GM10266 (cell line): ENCODE data around the gene BPIFB4.

Source experiments
- DNase-seq: peaks from one replicate; pipeline ENCODE4 v3.0.0; 2012; ENCODE audit errors: extremely low spot score
- TF ChIP-seq, protein P1 (sequence below): IDR thresholded peaks from 2 replicates; pipeline ENCODE4 v1.5.1; 2012; ENCODE audit warnings: mild to moderate bottlenecking, low read depth; ENCODE audit not compliant: control insufficient read depth, insufficient read depth; ENCODE audit errors: missing control alignments

Gene BPIFB4

DNA sequence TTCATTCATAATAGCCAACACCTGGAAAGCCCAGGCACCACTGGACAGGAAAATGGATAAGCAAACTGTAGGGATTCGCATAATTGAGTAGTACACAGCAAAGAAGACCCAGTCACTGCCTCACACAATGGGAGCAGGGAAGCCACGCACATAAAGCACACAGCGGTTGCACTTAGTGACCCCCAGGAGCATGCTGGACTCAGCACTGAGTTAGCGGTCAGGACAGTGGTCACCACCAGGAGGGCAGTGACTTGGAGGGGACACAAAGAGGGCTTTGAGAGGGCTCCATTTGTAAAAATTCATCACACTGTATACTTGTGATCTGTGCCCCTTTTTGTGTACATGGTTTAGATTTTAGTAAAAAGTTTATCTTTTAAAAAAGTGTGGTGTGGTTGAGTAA lies 28.1 kb upstream of the BPIFB4 start:
- TF ChIP-seq, protein P1, sequence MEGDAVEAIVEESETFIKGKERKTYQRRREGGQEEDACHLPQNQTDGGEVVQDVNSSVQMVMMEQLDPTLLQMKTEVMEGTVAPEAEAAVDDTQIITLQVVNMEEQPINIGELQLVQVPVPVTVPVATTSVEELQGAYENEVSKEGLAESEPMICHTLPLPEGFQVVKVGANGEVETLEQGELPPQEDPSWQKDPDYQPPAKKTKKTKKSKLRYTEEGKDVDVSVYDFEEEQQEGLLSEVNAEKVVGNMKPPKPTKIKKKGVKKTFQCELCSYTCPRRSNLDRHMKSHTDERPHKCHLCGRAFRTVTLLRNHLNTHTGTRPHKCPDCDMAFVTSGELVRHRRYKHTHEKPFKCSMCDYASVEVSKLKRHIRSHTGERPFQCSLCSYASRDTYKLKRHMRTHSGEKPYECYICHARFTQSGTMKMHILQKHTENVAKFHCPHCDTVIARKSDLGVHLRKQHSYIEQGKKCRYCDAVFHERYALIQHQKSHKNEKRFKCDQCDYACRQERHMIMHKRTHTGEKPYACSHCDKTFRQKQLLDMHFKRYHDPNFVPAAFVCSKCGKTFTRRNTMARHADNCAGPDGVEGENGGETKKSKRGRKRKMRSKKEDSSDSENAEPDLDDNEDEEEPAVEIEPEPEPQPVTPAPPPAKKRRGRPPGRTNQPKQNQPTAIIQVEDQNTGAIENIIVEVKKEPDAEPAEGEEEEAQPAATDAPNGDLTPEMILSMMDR, result no peak
- no peak for DNase-seq

DNA sequence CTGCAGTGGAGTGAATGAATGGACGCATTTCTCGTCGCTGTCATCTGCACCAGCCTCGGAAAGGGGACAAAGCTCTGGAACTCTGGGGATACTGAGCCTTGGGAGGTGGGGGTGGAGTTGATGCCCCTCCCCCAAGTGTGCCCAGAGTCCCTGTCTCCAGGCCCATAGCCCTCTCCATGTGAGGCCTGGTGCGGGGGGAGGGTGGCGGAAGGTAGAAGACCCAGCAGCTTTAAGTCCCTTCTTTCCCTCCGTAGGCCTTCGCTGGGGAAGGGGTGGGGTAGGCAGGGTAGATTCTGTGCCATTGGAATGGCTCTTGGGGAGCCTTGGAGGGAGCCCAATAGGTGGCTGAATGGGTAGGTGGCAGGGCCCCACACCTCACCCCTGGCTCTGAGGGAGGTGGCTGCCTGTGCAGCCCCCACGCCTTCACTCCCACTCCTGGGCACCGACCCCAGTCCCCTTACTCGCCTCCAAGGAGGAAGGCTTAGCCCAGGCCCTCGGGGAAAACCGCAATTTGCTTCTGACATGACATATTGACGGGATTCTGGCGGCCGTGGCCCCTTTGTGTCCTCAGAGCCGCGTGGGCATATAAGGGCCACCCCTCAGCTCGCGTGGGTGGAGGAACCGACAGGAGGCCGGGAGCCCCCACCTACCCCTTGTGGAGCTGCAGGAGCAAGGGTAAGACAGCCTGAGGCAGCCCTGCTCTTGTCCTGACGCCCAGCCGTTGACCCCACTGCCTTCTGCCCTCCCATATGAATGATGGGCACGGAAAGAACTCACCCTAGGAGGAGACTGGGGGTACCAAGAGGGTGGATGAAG lies 25.9 kb upstream of the BPIFB4 start, which contains the start of gene BPIFB3:
TSS of gene BPIFB3 (plus strand) at position 613 of the 816 bp plus-strand sequence. CDS start 1,533 bp downstream, outside the sequence.
- TF ChIP-seq, protein P1, result no peak
- no peak for DNase-seq

DNA sequence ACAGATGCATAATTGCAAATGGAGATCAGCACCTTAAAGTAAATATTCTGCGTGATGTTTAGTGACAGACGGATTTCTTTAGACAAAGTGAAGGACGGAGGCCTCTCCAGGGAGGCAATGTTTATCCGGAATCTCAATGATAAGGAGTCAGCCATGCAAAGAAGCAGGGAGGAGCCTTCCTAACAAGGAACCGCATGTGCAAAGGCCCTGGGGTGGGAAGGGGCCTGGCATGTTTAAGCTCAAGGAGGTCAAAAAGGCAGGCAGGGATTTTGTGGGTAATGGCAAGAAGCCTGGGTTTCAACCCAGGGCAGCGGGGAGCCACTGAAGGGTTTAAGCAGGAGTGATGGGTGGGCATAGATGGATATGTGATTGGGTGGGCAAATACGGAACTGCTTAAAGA lies 25.1 kb upstream of the BPIFB4 start:
- no peak for DNase-seq
- TF ChIP-seq, protein P1, result no peak

DNA sequence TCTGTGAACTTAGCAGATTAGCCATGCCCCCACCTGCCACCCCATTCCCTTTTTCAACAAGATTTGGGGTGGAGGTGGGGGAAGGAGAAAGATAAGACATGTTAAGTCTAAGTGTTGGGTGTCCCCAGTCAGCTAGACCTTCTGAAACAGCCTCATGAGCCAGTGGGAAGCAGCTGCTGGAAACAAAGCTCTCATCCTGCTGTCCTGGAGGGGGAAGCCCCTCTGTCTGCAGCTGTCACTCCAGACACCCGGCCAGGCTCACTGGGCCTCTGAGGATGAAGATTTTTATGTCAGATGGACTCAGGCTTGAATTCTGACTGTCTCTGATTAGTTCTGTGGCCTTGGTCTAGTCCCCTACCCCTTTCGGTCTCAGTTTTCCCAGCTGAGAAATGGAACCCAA lies 24.7 kb upstream of the BPIFB4 start:
- TF ChIP-seq, protein P1, result no peak
- no peak for DNase-seq

DNA sequence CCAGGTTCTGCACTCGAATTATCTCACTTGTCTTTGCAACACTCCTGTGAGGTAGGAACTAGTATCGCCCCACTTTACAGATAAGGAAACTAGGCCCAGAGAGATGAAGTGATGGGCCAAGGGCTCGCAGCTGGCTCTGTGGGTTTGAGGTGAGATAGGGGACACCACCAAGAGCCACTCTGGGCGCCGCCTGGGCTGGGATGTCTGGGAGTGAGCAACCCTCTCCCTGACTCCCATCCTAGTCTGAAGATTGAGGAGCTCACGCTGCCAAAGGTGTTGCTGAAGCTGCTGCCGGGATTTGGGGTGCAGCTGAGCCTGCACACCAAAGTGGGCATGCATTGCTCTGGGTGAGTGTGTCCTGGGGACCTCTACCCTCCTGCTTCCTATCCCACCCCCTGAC lies 20.3 kb upstream of the BPIFB4 start:
- TF ChIP-seq, protein P1, result no peak
- no peak for DNase-seq

DNA sequence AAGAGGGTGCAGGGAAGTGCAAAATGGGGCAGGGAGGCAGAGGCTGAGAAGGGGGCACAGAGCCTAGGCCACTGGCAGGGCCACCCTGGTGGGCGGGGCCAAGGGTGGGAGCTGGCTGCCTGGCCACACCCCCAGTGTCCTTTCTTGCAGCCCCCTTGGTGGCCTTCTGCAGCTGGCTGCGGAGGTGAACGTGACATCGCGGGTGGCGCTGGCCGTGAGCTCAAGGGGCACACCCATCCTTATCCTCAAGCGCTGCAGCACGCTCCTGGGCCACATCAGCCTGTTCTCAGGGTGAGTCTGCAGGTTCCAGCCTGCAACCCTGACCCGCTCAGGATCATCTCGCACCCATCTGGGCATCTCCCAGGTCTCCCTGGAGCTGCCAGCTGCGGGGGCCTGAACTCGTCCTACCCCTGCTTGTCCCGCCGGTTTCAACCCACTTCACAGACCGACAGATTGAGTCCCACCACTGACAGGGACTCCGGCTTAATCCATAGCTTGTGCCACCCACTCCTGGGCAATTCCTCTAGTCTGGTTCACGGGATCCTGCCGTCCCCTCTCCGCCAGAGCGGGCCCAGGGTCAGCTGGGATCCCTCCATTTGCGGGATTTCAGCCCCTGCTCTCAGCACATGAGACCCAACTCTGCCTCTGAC lies 19.6 kb upstream of the BPIFB4 start:
- TF ChIP-seq, protein P1, result no peak
- no peak for DNase-seq

DNA sequence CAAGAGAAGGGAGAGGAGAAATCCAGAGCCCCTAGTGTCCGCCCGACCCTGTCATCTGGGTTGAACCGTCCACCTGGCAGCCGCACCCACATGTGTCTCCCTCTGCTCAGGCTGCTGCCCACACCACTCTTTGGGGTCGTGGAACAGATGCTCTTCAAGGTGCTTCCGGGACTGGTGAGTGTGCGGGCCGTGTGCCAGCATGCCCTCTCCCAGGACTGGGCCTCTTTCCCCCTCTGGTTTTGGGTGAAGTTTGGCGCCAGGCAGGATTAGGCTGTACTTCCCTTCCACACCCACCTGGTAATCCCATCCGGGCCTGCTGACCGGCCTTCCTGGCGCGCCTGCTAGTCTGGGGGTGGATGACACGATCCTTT lies 17.8 kb upstream of the BPIFB4 start:
- TF ChIP-seq, protein P1, result no peak

More for the DNA sequence above, 17.8 kb upstream of the BPIFB4 start:
- DNase-seq, result no peak
